EL (cell line): ENCODE measurements around the gene RPH3AL.
"Not testable (repeated sequence)": the region's sequence is repeated elsewhere in the genome, so short reads cannot be mapped to it uniquely, and the experiment has no call there.

ENCODE experiments used
- DNase-seq: peaks from one replicate; pipeline ENCODE4 v3.0.0-alpha.2; 2016

The RPH3AL gene

GRCh38 chr17:335691-336090, 16.9 kb downstream of the RPH3AL start:
- no peak for DNase-seq

GRCh38 chr17:334974-335481, 17.6 kb downstream of the RPH3AL start:
- no peak for DNase-seq

GRCh38 chr17:333626-334396, 18.8 kb downstream of the RPH3AL start:
- peak; percentile 28 for DNase-seq

- no peak for DNase-seq
Measured at GRCh38 chr17:332558-333322, 19.9 kb downstream of the RPH3AL start.

GRCh38 chr17:332023-332422, 20.6 kb downstream of the RPH3AL start:
- DNase-seq, result no peak

- DNase-seq, result no peak
Measured at GRCh38 chr17:330993-331701, 21.5 kb downstream of the RPH3AL start.

GRCh38 chr17:329784-330420, 22.7 kb downstream of the RPH3AL start:
- no peak for DNase-seq

GRCh38 chr17:327971-328370, 24.6 kb downstream of the RPH3AL start:
- no peak for DNase-seq

GRCh38 chr17:327296-327695, 25.3 kb downstream of the RPH3AL start:
- no peak for DNase-seq

GRCh38 chr17:326010-326621, 26.5 kb downstream of the RPH3AL start:
- DNase-seq, result no peak

- no peak for DNase-seq
Measured at GRCh38 chr17:325270-326009, 27.2 kb downstream of the RPH3AL start.

- no peak for DNase-seq
Measured at GRCh38 chr17:323721-324571, 28.7 kb downstream of the RPH3AL start.

GRCh38 chr17:323181-323580, 29.4 kb downstream of the RPH3AL start:
- DNase-seq, result no peak

- DNase-seq, result no peak
Measured at GRCh38 chr17:322006-322780, 30.4 kb downstream of the RPH3AL start.

- no peak for DNase-seq
Measured at GRCh38 chr17:321386-321941, 31.1 kb downstream of the RPH3AL start.

GRCh38 chr17:320809-321385, 31.7 kb downstream of the RPH3AL start:
- no peak for DNase-seq

- DNase-seq, result no peak
Measured at GRCh38 chr17:320139-320538, 32.5 kb downstream of the RPH3AL start.

- no peak for DNase-seq
Measured at GRCh38 chr17:319266-319665, 33.3 kb downstream of the RPH3AL start.

- not testable (repeated sequence) for DNase-seq
Measured at GRCh38 chr17:317070-317469, 35.5 kb downstream of the RPH3AL start.
